COLO829 (cell line): Measurements from ENCODE around the gene SNRK.
"Not testable (repeated sequence)": the region's sequence is repeated elsewhere in the genome, so short reads cannot be mapped to it uniquely, and the experiment has no call there.

ENCODE experiments used
- DNase-seq: peaks from one replicate; pipeline ENCODE4 v3.0.0; 2012; ENCODE audit warnings: low spot score

The SNRK gene

DNA sequence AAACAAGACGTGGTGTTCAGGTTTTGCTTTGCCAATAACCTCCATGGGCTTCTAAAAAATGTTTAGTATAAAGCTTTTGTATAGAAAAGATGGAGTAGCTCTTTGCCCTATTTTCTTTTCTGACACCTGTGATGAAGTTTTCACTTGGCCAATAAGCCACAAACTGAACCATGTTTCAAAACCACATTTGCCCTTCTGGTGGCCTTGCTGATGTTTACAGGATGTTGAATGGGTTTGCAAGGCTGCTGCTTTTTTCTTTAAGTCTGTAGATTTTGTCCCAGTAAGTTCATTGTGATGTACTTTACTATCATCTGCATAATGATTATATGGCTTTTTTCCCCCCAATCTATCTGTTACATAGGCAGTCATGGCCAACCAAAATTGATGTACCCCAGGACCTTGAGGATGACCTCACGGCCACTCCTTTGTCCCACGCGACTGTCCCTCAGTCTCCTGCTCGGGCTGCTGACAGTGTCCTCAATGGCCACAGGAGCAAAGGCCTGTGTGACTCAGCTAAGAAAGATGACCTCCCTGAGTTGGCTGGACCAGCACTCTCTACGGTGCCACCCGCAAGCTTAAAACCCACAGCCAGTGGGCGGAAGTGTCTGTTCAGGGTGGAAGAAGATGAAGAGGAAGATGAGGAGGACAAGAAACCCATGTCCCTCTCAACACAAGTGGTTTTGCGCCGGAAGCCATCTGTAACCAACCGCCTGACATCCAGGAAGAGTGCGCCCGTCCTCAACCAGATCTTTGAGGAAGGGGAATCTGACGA, 60.8 kb downstream of the SNRK start:
- no peak for DNase-seq

DNA sequence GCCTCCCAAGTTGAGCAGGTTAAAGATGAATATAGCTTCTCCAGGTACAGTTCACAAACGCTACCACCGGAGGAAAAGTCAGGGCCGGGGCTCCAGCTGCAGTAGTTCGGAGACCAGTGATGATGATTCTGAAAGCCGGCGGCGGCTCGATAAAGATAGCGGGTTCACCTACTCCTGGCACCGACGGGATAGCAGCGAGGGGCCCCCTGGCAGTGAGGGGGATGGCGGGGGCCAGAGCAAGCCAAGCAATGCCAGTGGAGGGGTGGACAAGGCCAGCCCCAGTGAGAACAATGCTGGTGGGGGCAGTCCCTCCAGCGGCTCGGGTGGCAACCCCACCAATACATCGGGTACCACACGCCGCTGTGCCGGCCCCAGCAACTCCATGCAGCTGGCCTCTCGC, 61.4 kb downstream of the SNRK start:
- no peak for DNase-seq

DNA sequence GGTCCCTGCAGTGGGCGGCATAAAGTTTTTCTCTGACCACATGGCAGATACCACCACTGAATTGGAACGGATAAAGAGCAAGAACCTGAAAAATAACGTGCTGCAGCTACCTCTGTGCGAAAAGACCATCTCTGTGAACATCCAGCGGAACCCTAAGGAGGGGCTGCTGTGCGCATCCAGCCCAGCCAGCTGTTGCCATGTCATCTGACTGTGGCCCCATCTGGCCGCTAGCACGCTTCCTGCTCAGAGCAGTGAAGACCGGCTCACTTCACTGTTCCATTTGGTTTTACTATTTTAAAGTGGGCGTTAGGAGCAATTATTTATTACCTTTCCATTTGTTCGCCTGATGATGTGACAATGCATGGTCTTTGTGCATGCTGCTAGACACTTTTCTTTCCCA, 62.0 kb downstream of the SNRK start:
- no peak for DNase-seq

DNA sequence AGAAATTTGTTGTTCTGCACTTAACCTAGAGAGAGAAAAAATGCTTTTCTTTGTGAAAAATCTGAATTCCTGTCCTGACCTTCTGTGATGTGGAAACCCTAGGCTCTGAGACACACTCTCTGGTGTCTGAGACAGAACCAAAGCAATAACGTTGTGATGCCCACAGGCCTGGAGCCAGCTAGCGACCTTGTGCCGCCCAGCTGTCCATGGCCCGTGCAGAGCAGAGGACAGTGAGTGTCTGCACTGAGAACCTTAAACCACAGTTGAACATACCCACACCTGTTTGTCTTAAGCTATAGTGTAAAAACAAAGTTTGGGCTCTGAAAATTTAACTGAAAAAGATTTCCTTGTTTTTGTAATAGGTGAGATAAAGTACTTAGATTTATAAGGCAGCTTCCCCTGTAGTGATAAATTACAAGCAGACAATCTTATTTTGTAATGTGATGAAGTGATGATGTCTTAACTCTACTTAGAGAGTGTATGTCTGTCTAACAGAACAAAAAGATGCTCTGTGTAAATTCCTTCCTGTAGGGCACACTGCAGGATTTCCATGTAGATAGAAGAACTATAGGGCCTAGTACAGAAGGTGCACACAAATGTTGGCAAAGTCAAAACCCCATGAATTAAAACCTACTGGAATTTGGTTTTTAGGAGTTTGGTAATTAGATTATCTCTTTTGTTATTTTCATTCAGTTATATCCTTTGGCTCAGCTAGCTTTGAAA, 62.7 kb downstream of the SNRK start:
- no peak for DNase-seq

DNA sequence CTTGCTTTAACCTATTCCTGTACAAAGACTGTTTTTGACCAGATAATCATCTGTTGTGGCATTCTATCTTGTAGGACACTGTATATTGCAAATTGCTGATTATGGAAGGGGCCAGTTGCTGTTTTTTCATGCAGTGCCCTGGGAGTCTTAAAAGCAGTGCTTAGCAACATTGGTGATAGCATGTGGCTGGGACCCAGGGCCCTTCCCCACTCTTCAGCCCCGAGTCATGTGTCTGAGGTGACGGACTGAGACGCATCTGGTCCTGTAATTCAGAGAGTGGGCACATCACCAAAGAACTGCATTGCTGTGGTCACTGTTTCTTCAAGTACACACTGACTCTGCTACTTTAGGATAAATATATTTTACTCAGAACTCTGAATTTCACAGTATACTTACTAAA, 63.4 kb downstream of the SNRK start:
- no peak for DNase-seq

DNA sequence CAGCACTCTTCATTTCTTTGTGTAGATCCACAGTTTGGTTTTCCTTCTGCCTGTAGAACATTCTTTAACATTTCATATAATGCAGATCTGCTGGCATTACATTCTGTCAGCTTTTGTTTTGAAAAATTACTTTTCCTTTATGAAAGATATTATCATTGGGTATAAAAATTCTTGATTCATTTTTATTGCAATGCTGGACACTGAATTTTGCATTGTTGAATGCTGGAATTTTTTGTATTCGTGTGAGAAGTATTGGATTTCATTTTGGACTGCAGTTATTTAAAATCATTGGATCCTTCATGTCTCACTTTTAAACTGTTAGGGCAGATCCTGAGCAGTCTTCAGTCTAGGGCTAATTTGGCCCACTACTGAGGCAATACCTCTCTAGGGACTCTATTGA, 67.1 kb downstream of the SNRK start:
- no peak for DNase-seq

DNA sequence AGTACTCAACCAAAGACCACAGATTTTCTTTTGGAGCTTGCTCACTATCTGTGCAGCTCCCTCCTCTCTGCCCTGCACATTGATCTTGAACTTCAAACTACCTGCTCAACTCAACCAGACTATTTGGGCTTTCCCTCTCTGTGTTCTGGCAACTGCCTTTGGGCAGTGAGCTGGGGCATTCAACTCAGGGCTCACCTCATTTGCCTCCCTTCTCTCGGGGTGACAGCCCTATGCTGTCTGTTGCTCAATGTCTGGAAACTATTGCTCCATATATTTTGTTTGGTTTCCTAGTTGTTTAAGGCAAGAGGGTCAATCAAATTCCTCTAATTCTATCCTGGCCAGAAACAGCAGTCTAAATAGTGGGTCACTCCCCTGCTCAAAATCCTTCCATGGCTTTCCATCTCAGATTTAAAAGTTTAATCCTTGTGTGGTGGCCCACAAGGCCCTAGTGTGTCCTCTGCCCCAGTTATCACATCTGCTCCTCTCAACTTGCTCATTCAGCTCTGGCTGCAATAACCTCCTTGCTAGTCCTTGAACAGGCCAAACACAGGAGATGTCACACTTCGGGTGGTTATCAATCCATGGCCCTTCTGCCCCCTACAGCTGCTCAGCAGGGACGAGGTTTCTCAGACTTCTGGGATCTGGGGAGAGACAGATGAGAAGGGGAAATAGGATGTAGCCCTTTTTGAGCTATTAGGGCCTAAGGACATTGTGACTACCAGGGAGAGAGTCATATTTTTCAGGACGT, 67.8 kb downstream of the SNRK start:
- no peak for DNase-seq

DNA sequence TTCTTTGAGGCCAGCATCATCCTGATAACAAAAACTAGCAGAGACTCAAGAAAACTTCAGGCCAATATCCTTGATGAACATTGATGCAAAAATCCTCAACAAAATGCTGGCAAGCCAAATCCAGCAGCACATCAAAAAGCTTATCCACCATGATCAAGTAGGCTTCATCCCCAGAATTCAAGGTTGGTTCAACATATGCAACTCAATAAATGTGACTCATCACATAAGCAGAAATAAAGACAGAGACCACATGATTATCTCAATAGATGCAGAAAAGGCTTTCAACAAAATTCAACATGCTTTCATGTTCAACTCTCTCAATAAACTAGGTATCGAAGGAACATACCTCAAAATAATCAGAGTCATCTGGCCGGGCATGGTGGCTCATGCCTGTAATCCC, 69.7 kb downstream of the SNRK start:
- not testable (repeated sequence) for DNase-seq

DNA sequence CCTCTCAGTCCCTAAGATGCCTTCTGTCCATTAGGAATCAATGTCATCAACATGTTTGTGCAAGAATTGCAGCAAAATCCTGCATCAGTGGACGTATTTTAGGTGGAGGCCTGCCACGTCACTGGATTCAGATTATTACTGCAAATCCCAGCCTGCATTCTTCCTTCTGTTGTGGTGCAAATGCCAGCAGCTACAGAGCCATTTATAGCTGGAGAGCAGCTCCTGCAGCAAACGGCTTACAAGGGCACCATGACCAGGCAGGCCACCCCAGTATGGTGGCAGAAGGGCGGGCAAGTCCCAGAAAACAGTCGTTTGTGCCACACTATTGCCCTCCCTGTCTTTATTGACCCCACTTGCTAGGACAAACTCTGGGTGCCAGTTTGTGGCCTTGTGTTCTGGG, 74.7 kb downstream of the SNRK start:
- no peak for DNase-seq

DNA sequence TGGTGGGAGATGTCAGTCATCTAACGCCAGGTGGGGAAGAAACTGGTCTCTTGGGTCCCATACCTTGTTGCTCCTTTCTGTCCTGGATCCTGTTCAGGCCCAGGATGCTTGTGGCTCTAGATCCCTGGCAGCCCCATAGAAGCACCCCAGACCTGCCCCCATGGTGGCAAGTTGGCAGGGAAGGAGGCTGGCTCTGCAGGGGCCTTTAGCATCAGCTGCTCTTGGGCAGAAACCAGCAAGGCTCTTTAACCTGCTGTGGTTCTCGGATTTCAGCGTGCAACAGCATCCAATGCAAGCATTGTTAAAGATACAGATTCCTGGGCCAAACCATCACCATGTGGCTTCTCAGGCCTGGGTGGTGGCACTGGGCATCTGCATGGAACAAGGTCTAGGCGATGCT, 75.8 kb downstream of the SNRK start:
- no peak for DNase-seq

DNA sequence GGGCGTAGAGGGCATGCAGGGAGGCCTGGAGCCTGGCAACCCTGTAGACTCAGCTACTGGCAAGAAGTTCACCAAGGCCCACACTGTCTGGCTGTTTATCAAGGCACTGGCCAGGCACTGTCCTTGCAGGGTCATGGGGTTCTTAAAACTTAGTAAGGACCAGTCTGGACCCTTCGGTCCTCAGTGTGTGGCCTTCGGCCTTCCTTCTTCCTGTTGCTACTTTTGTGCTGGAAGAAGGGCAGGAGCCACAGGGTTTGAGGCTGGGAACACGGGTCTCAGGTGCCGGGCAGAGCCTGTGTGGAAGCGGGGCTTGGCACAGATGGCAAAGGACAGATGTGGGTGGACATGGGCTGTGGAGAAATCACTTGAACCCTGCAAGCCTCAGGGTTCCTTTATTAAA, 76.6 kb downstream of the SNRK start:
- no peak for DNase-seq

DNA sequence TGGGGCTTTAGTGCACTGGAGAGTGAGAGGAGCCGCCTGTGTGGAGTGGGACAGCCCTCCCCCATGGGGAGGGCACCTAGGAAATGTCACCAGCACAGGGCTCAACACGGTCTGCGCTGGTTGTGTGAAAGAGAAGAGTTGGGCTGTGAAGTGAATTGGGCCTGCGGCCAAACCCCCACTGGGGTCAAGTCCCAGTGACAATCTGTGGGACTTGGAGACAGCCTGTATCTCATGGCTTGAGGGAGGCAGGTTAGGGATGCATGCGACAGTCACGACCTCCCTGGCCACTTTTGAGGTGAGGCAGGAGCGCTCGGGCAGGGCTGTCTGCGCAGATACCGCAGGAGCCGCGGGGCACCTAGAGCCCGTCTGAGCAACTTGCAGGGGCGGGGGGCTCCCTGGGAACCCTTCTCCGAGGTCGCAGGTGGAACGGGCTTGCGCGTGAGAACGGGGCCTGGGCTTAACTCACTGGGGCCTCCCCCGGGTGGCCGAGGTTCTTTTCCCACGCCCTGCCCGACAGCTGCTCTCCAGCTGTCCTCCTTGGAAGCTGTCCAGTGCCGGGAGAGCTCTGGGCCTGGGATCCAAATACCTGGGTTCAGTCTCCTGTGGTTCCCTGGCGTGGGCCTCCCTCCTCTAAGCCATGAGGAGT, 77.4 kb downstream of the SNRK start:
- no peak for DNase-seq

DNA sequence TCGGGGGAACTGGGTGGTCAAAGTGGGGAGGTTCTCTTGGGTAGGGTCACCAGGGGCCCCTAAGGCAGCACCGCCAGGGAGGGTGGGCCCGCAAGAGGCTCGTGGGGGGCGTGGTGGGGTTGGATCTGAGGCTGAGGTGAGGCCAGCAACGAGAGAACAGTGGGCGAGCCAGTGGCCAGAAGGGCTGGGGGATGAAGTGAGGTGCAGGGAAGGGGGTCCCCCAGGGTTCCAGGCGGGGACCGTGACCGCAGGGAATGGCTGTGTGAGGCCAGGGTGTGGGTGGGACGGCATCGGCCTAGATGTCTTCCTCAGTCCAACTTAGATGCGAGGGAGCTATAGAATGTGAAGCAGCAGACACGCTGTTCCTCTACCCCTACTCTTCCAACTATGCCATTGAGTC, 78.2 kb downstream of the SNRK start:
- DNase-seq = no peak

DNA sequence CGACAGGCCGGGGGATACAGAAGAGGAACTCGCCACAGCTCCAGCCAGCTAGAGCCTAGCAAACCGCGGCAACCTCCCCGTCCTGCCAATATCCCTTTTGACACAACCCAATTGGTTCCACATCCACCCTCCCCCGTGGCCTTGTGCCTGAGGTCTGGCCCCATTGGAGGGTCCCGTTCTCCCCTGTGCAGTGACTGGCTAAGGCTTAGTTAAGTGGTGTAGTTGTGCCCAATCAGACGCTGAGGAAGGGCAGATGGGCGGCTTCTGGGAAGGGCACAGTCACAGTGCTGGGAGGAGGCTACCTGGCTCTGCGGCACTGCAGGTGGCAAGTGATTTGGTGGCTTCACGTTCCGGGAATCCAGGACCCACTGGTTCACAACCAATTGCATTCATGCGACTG, 78.6 kb downstream of the SNRK start:
- DNase-seq = no peak

DNA sequence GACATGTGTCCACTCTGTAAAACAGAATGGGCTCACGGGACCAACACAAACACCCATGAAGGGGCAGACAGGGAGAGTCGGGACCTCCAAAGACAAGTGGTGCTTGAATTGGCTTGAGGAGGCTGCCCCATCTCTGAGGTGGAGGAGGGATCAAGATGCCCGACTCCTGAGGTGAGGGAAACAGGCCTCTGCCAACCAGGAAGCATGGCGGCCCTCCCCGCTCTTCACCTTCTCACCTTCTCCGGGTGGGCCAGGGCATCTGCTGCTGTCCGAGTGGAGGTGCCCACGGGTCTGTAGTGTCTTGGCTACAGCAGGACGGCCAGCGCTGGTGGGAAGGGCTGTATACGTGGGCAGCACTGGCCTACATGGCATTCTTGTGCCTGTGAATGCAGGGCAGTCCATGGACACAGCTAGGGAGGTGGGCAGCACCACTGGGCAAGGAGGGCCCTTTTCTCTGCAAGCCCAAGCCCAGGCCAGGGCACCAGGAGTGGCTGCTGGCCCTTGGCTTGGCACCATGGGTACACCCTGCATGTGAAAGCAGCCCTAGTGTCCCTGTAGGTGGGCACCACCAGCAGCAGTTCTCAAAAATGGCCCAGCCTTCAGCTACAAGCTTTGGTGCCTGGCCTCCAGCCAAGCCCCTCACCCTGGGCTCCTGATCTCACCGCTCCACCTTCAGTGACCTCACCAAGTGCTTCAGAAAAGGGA, 79.4 kb downstream of the SNRK start:
- no peak for DNase-seq

DNA sequence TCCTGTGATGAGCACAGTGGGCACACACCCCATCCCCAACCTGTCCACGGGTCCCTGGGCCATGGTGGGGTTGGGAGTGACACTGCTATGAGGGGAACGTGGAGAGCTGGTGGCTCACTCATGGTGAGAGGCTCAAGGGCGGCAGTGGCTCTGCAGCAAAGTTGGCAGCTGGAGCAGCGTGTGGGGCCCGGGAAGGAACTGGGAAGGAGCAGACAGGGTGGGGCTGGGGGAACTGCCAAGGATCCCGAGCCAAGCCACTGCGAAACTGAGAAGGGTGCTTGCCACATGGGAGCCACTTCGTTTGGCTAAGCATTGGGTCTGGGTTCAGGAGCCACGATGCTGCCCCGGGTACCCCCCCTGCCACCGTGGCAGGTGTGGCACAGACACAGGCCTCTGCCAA, 80.1 kb downstream of the SNRK start:
- no peak for DNase-seq

DNA sequence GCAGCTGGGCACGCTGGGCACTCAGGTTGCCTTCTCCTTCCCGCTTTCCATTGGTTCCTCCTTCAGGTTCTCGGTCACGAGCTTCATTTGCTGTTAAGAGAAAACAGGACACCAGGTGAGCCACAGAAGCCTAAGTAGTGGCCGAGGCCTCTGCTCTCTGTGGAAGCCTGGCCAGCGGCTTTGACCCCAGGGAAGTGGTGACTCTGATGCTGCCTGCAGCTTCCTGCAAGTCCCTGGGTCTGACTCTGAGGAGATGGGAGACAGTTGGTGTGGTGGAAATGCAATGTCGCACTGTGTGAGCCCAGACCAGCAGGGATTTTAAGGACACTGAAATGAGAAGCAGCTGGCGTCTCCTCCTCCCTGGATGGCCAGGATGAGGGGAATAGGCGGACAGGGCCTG, 80.5 kb downstream of the SNRK start:
- DNase-seq = no peak

DNA sequence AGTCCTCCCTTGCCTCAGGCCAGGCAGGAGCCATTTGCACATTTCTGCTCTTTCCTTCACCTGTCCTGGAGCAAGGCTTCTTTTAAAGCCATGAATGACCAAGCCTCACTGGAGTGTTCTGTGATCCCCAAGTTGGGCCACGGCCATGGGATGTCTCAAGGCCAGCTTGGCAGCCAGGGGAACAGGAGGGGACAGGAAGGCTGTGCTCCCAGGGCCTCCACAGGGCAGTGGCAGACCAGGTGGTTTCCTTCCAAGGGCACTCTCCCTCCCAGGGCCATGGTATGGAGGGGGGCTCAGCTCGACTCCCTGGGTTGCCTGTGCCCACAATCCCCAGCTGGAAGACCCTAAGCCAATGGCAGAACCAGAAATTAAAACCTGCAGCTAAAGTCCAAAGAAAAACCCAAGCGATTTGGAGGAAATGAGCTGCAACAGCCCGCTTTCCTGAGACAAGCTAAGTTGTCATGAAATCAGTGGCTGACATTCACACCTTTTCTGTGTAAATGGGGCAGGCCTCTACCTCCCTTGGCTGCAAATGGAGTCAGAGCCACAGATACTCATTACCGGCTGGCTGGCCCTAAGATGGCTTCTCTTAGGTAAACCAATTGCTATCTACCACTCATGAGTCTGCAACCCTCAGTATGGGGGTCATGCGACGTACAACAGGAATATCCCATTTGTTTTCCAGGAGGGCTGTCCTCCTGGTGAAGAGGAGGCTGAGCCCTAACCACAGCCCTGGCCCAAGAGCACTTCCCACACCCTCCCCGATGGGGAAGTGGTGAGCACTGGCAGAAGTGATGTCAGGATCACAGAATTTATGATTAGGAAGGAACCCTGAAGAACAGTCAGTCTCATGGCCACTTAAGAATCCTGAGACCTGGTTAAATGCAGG, 83.3 kb downstream of the SNRK start:
- DNase-seq = no peak

DNA sequence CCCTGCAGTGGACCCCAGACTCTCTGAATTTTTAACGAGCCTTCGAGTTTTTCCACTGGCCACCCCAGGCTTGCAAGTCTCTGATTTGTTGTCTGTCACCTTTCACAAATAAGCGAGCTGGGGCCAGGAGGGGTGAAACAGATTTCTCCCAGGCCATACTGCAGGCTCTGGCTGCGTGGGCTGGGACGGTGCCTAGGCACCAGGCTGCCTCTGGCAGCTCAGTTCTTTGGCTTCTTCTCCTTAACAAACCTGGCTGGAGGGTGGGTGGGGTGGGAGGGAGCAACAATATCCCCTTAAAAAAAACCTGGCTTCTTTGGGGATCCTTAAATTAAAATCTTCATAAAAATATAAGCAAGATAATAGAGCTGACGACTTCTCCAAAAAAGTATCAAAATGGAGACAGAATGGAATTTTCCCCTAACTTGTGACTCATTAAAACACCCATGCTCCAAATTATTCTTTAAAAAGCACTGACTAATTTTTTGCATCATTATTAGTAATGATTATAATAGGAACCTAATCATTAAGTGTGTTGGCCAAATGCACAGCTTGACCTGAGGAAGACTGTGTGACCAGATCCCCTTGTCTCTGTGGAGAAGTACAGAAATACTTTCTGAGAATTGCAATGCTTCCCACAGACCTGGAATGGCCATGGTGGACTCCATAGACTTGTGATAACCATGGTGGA, 84.1 kb downstream of the SNRK start:
- no peak for DNase-seq

DNA sequence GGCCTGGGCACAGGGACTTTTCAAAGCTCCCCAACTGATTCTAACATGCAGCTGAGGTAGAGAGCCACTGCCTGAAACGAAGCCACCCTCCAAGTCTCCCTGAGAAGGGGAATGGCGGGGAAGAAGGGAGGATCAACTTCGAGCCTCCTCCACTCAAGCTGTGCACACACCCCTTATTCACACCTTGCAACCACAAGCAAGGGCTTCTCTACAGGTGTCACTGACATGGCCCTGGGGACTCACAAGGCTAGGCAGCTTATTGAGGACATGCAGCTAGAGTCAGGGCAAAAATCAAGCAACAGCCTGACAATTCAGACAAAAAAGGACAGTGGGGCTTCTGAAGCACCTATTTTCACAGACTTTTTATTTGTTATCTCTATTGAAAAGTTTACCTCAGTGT, 85.2 kb downstream of the SNRK start:
- DNase-seq = no peak
